GM12878 (cell line): Measurements from ENCODE around the gene PRSS1. TPM values are rescaled to one million over a fixed set of nuclear protein-coding genes. Genes with fewer than 3 reads are reported as not detected.

ENCODE experiments used
- ATF7 ChIP-seq: fragments of 450-650 bp; IDR thresholded peaks from 2 replicates; pipeline ENCODE4 v1.6.1; 2016; ENCODE audit warnings: low read depth, mild to moderate bottlenecking
- CREB1 ChIP-seq: IDR thresholded peaks from 2 replicates; pipeline ENCODE4 v1.6.1; 2012; ENCODE audit warnings: low read depth, mild to moderate bottlenecking, inconsistent platforms
- EED ChIP-seq: sonication (generic); IDR thresholded peaks from 2 replicates; pipeline ENCODE4 v1.6.1; 2016; ENCODE audit warnings: antibody characterized with exemption, low read depth
- EGR1 ChIP-seq, 2 experiments: IDR thresholded peaks; 1 replicate in 1 of 2; 2 replicates in 1 of 2; pipeline ENCODE4 v1.6.1; 2011 to 2012; ENCODE audit warnings: low read depth in 2 of 2, low read length in 2 of 2, borderline replicate concordance in 1 of 2, mild to moderate bottlenecking in 1 of 2, moderate library complexity in 1 of 2
- MEF2A ChIP-seq: IDR thresholded peaks from 2 replicates; pipeline ENCODE4 v1.6.1; 2011; ENCODE audit warnings: low read depth, mild to moderate bottlenecking, low read length, moderate library complexity; ENCODE audit not compliant: insufficient read depth
- NBN ChIP-seq: fragments of 450-650 bp; IDR thresholded peaks from 2 replicates; pipeline ENCODE4 v1.6.1; 2016
- NR2C2 ChIP-seq: IDR thresholded peaks from 2 replicates; pipeline ENCODE4 v1.6.1; 2011; ENCODE audit warnings: borderline replicate concordance, low read depth; ENCODE audit not compliant: control insufficient read depth, insufficient read length
- POU2F2 ChIP-seq: IDR thresholded peaks from 3 replicates; pipeline ENCODE4 v1.6.1; 2011; ENCODE audit warnings: low read depth, mild to moderate bottlenecking, low read length, borderline replicate concordance
- SMARCA5 ChIP-seq: fragments of 450-650 bp; IDR thresholded peaks from 2 replicates; pipeline ENCODE4 v1.6.1; 2017; ENCODE audit warnings: mild to moderate bottlenecking
- SPI1 ChIP-seq: IDR thresholded peaks from 2 replicates; pipeline ENCODE4 v1.6.1; 2011; ENCODE audit warnings: low read depth, mild to moderate bottlenecking, low read length, moderate library complexity, borderline replicate concordance; ENCODE audit not compliant: insufficient read depth
- SUPT20H ChIP-seq: IDR thresholded peaks from 2 replicates; pipeline ENCODE4 v1.6.1; 2011; ENCODE audit warnings: low read depth, mild to moderate bottlenecking, low read length, moderate library complexity, borderline replicate concordance; ENCODE audit not compliant: control insufficient read depth
- TCF12 ChIP-seq: IDR thresholded peaks from 2 replicates; pipeline ENCODE4 v1.6.1; 2011; ENCODE audit warnings: low read depth, mild to moderate bottlenecking, low read length
- TCF3 ChIP-seq: IDR thresholded peaks from 2 replicates; pipeline ENCODE4 v1.6.1; 2012; ENCODE audit warnings: low read depth, mild to moderate bottlenecking, low read length, borderline replicate concordance; ENCODE audit not compliant: insufficient read depth
- polyA plus RNA-seq, 11 experiments: library from polyadenylated mRNA; depleted of rRNA in 4 of 11; unstranded in 6 of 11; stranded (reverse) in 5 of 11; fragments of >200 nt; fragmentation: Nextera tagmentation in 4 of 11; fragmentation: Illumina TruSeq in 1 of 11; extraction: Ambion mirVana in 4 of 11; extraction: Trizol in 1 of 11; gene quantifications; 1 replicate in 1 of 11; 2 replicates in 10 of 11; pipeline versions ENCODE4 v1.2.1 to v1.2.3, GENCODE V29; 2011 to 2016; ENCODE audit warnings: inconsistent platforms in 2 of 11, missing spikeins in 2 of 11, low read depth in 1 of 11
- total RNA-seq, 4 experiments: library from RNA; depleted of rRNA in 3 of 4; stranded (reverse); fragments of >200 nt in 3 of 4; fragmentation: Illumina TruSeq in 1 of 4; extraction: Trizol in 1 of 4; gene quantifications; 2 replicates each; pipeline versions ENCODE4 v1.2.1 to v1.2.3, GENCODE V29; 2013 to 2021
- TF ChIP-seq, protein P1 (sequence below): IDR thresholded peaks from 2 replicates; pipeline ENCODE4 v1.6.1; 2011; ENCODE audit warnings: low read depth, low read length, improper control_type of control experiment, borderline replicate concordance
- TF ChIP-seq, protein P2 (sequence below), 3 experiments: IDR thresholded peaks in 2 of 3; conservative IDR thresholded peaks in 1 of 3; 2 replicates each; pipeline ENCODE4 v1.5.1; 2011; ENCODE audit warnings: low read depth in 3 of 3, low read length in 3 of 3, mild to moderate bottlenecking in 3 of 3, control low read depth in 2 of 3, moderate library complexity in 2 of 3, inconsistent platforms in 1 of 3, mixed read lengths in 1 of 3; ENCODE audit not compliant: control insufficient read depth in 2 of 3, insufficient read depth in 1 of 3; ENCODE audit errors: extremely low read depth in 1 of 3
- TF ChIP-seq, protein P3 (sequence below): fragments of 450-650 bp; IDR thresholded peaks from 2 replicates; pipeline ENCODE4 v1.6.1; 2017; ENCODE audit warnings: mild to moderate bottlenecking, moderate library complexity
- TF ChIP-seq, protein P4 (sequence below): fragments of 150-350 bp; IDR thresholded peaks from 2 replicates; pipeline ENCODE4 v1.6.1; 2016; ENCODE audit warnings: low read depth, low read length

PRSS1 gene
- total and polyA plus RNA-seq, 10 of the 15 experiments (the other 5 are each of a cell fraction or from before 2014, with no cell fraction given), result 11.9 TPM; not detected in 9

DNA sequence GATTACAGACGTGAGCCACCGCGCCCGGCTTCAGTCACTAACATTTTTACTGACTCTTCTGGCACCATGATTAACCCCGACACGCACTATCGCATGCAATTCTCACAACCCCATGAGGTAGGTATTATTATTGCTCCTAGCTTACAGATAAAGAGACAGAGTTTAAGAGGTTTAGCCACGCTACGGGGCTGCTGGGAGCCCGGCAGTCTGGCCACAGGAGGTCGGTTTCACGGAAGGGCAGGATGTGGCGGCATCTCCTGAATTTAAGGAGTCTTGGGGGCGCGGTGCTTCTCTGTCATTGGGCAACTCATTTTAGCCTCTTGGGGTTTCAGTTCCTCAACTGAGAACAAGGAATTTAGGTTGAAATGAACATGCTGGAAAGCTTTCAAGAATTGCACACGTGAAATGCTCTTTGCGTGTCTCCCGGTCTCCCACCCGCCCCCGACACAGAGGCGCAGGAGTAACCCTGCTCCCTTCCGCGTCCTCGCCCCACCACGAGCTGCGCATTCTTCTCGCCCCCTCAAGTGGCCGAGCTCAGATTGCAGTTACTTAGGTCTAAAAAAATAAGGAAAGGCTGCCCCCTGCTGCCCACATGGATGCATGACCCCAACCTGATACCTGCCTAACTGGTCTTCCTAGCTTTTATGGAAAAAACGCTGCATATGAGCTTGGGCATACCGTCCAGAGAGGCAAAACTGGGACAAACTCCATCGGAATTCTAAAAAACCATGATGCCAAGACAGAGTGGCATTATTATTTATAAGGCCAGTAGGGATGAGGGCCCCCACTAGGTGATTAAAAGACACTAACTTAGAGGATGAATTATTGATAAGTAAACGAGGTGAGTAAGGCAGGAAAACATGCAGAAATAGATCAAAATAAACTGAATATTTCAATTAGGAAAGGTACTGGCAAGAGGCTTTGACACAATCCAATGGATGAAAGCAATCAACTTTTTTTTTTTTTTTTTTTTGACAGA, 33.9 kb downstream of the PRSS1 start (continued):
- TF ChIP-seq, protein P1, sequence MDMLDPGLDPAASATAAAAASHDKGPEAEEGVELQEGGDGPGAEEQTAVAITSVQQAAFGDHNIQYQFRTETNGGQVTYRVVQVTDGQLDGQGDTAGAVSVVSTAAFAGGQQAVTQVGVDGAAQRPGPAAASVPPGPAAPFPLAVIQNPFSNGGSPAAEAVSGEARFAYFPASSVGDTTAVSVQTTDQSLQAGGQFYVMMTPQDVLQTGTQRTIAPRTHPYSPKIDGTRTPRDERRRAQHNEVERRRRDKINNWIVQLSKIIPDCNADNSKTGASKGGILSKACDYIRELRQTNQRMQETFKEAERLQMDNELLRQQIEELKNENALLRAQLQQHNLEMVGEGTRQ, result no peak
- TF ChIP-seq ATF7, result peak; percentile 9; the same call in 1 of the 2 replicates
- TF ChIP-seq SMARCA5, result peak; percentile 80
- TF ChIP-seq, protein P2, sequence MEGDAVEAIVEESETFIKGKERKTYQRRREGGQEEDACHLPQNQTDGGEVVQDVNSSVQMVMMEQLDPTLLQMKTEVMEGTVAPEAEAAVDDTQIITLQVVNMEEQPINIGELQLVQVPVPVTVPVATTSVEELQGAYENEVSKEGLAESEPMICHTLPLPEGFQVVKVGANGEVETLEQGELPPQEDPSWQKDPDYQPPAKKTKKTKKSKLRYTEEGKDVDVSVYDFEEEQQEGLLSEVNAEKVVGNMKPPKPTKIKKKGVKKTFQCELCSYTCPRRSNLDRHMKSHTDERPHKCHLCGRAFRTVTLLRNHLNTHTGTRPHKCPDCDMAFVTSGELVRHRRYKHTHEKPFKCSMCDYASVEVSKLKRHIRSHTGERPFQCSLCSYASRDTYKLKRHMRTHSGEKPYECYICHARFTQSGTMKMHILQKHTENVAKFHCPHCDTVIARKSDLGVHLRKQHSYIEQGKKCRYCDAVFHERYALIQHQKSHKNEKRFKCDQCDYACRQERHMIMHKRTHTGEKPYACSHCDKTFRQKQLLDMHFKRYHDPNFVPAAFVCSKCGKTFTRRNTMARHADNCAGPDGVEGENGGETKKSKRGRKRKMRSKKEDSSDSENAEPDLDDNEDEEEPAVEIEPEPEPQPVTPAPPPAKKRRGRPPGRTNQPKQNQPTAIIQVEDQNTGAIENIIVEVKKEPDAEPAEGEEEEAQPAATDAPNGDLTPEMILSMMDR (IDR thresholded peaks at IDR 0.05 in 2 of 3, conservative IDR thresholded peaks at IDR 0.05 in 1 of 3; ENCODE audit: control insufficient read depth in 2 of 3, extremely low read depth in 1 of 3, insufficient read depth in 1 of 3, low read depth in 3 of 3, low read length in 3 of 3), result peak; percentile 91 to 100 (median 97); a peak in 5 of 6 replicates
- peak in 1 of 2 experiments; percentile 61; a peak in 2 of 3 replicates for TF ChIP-seq EGR1 (IDR thresholded peaks at IDR 0.05; ENCODE audit: borderline replicate concordance in 1 of 2, low read depth in 2 of 2, low read length in 2 of 2)
- no peak for TF ChIP-seq TCF3
- no peak for TF ChIP-seq SUPT20H
- TF ChIP-seq, protein P3, sequence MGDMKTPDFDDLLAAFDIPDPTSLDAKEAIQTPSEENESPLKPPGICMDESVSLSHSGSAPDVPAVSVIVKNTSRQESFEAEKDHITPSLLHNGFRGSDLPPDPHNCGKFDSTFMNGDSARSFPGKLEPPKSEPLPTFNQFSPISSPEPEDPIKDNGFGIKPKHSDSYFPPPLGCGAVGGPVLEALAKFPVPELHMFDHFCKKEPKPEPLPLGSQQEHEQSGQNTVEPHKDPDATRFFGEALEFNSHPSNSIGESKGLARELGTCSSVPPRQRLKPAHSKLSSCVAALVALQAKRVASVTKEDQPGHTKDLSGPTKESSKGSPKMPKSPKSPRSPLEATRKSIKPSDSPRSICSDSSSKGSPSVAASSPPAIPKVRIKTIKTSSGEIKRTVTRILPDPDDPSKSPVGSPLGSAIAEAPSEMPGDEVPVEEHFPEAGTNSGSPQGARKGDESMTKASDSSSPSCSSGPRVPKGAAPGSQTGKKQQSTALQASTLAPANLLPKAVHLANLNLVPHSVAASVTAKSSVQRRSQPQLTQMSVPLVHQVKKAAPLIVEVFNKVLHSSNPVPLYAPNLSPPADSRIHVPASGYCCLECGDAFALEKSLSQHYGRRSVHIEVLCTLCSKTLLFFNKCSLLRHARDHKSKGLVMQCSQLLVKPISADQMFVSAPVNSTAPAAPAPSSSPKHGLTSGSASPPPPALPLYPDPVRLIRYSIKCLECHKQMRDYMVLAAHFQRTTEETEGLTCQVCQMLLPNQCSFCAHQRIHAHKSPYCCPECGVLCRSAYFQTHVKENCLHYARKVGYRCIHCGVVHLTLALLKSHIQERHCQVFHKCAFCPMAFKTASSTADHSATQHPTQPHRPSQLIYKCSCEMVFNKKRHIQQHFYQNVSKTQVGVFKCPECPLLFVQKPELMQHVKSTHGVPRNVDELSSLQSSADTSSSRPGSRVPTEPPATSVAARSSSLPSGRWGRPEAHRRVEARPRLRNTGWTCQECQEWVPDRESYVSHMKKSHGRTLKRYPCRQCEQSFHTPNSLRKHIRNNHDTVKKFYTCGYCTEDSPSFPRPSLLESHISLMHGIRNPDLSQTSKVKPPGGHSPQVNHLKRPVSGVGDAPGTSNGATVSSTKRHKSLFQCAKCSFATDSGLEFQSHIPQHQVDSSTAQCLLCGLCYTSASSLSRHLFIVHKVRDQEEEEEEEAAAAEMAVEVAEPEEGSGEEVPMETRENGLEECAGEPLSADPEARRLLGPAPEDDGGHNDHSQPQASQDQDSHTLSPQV, result peak; percentile 92
- TF ChIP-seq SPI1, result peak; percentile 93
- TF ChIP-seq EED, result peak; percentile 67; the same call in 1 of the 2 replicates
- TF ChIP-seq NBN, result peak; percentile 56; the same call in 1 of the 2 replicates
- no peak for TF ChIP-seq NR2C2
- TF ChIP-seq CREB1, result no peak
- TF ChIP-seq, protein P4, sequence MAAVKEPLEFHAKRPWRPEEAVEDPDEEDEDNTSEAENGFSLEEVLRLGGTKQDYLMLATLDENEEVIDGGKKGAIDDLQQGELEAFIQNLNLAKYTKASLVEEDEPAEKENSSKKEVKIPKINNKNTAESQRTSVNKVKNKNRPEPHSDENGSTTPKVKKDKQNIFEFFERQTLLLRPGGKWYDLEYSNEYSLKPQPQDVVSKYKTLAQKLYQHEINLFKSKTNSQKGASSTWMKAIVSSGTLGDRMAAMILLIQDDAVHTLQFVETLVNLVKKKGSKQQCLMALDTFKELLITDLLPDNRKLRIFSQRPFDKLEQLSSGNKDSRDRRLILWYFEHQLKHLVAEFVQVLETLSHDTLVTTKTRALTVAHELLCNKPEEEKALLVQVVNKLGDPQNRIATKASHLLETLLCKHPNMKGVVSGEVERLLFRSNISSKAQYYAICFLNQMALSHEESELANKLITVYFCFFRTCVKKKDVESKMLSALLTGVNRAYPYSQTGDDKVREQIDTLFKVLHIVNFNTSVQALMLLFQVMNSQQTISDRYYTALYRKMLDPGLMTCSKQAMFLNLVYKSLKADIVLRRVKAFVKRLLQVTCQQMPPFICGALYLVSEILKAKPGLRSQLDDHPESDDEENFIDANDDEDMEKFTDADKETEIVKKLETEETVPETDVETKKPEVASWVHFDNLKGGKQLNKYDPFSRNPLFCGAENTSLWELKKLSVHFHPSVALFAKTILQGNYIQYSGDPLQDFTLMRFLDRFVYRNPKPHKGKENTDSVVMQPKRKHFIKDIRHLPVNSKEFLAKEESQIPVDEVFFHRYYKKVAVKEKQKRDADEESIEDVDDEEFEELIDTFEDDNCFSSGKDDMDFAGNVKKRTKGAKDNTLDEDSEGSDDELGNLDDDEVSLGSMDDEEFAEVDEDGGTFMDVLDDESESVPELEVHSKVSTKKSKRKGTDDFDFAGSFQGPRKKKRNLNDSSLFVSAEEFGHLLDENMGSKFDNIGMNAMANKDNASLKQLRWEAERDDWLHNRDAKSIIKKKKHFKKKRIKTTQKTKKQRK, result no peak
- peak; percentile 55; the same call in 1 of the 2 replicates for TF ChIP-seq TCF12
- TF ChIP-seq MEF2A, result no peak
- TF ChIP-seq POU2F2, result peak; percentile 80; the same call in 2 of the 3 replicates
